ENCODE data around the gene GPR55.

The GPR55 gene

GRCh38 chr2:230871361-230872150 is 53.5 kb downstream of the GPR55 start:
- Mint-ChIP-seq H3K36me3 (ENCODE audit: low read depth) (no peaks in the 10 kb centered on the region), H3K4me3 (no peak overlapping the region), H3K27me3 (ENCODE audit: low read depth) (peaks cover 15% of the 10 kb centered on the region), H3K4me1 (ENCODE audit: low read depth) (peaks cover 7% of the 10 kb centered on the region), H3K9me3 (no peaks in the 10 kb centered on the region), H3K27ac (no peak overlapping the region)

GRCh38 chr2:230870544-230871360 is 54.3 kb downstream of the GPR55 start:
- peaks cover 7% of the 10 kb centered on the region for H3K4me1 Mint-ChIP-seq (ENCODE audit: low read depth)
- no peak overlapping the region for H3K4me3 Mint-ChIP-seq
- H3K27me3 Mint-ChIP-seq (ENCODE audit: low read depth) = peaks cover 20% of the 10 kb centered on the region
- H3K36me3 Mint-ChIP-seq (ENCODE audit: low read depth) = no peaks in the 10 kb centered on the region
- H3K9me3 Mint-ChIP-seq = no peaks in the 10 kb centered on the region
- no peak overlapping the region for H3K27ac Mint-ChIP-seq

- no peaks in the 10 kb centered on the region for H3K9me3 Mint-ChIP-seq
- peaks cover 25% of the 10 kb centered on the region for H3K27me3 Mint-ChIP-seq (ENCODE audit: low read depth)
- no peaks in the 10 kb centered on the region for H3K36me3 Mint-ChIP-seq (ENCODE audit: low read depth)
- no peak overlapping the region for H3K4me3 Mint-ChIP-seq
- H3K27ac Mint-ChIP-seq = no peak overlapping the region
- H3K4me1 Mint-ChIP-seq (ENCODE audit: low read depth) = peaks cover 7% of the 10 kb centered on the region
Measured at GRCh38 chr2:230869914-230870543, 55.0 kb downstream of the GPR55 start.

- Mint-ChIP-seq H3K4me3 (no peak overlapping the region), H3K4me1 (ENCODE audit: low read depth) (peaks cover 10% of the 10 kb centered on the region), H3K27ac (no peak overlapping the region), H3K36me3 (ENCODE audit: low read depth) (no peaks in the 10 kb centered on the region), H3K27me3 (ENCODE audit: low read depth) (peaks cover 31% of the 10 kb centered on the region), H3K9me3 (no peaks in the 10 kb centered on the region)
Measured at GRCh38 chr2:230868947-230869913, 55.8 kb downstream of the GPR55 start.

DNA sequence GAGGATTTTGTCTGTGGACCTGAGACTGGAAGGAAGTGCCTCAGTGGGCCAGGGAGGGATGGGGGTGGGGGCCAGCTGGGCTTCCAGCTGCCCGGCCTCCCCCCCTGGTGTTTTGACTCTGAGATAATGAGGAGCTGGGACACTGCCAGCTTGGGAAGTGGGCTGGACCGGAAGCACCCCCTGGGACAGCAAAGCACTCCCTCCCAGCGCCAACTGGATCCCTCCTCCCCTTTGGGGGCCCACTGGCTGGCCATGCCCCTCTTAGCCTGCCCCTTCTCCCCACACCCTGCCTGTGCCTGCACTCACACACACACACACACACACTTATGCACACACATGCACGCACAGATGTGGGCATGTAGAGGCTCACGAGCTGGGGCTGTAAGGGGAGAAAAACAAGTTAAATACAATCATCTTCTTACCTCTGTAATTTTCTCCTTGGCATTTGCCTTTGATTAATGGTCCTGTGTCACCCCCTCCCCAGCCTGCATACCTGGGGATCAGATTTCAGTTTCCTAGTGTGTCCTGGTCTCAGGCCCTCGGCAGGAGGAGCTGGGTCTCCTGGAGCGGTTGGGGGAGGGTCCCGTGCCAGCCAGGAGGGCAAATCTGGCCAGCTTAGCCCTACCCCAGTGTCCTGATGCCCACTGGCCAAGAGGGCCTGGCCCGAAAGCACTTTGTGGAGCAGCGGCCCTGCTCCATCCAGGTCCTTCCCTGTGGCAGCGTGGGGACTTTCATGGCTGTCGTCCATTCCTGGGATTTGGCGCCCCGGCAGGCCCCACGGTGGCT is 56.7 kb downstream of the GPR55 start:
- Mint-ChIP-seq H3K27me3 (ENCODE audit: low read depth) (peaks cover 38% of the 10 kb centered on the region), H3K36me3 (ENCODE audit: low read depth) (no peaks in the 10 kb centered on the region), H3K4me1 (ENCODE audit: low read depth) (peaks cover 15% of the 10 kb centered on the region), H3K4me3 (no peak overlapping the region), H3K27ac (no peak overlapping the region), H3K9me3 (no peaks in the 10 kb centered on the region)

DNA sequence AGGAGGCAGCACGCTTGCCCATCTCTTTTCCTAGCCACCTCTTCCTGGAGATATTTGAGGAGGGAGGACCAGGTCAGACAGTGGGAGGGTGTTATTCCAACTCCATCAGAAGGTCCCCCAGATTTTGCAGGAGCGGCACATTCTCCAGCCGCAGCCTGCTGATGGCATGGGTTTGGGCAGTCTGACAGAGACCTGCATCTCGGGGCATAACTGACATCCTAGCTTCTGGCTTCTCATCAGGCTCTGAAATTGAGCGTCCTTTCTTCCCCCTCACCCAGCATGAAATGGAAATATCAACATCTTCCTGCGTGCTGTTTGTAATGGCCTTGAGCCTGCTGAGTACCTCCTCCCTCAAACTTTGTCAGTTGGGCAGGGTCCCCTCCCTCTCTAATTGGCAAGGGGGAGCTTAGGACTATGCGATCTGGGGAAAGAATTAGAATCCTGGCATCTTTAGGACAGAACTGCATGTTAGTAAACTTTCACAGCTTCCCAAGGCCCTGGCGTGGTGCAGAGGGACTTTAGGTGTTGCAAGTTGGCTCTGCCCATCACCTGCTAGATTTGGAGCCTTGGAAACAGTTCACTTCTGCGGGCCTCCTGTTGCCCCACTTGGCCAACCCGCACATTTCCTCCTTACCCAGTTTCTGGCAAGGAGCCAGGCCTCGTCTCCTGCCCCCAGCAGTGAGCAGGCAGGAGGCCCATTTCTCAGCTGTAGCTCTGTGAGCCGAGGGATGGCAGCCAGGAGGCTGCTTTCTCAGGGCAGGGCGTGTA is 58.1 kb downstream of the GPR55 start:
- Mint-ChIP-seq H3K27ac (no peak overlapping the region), H3K27me3 (ENCODE audit: low read depth) (peaks cover 50% of the 10 kb centered on the region), H3K9me3 (no peaks in the 10 kb centered on the region), H3K4me1 (ENCODE audit: low read depth) (peaks cover 11% of the 10 kb centered on the region), H3K36me3 (ENCODE audit: low read depth) (no peaks in the 10 kb centered on the region), H3K4me3 (peak overlapping the region; percentile 54)

GRCh38 chr2:230865766-230866755 is 59.0 kb downstream of the GPR55 start:
- Mint-ChIP-seq H3K9me3 (no peaks in the 10 kb centered on the region), H3K27me3 (ENCODE audit: low read depth) (peaks cover 58% of the 10 kb centered on the region), H3K4me3 (peak overlapping the region; percentile 44), H3K27ac (no peak overlapping the region), H3K36me3 (ENCODE audit: low read depth) (no peaks in the 10 kb centered on the region), H3K4me1 (ENCODE audit: low read depth) (peaks cover 17% of the 10 kb centered on the region)

- H3K4me3 Mint-ChIP-seq = peak overlapping the region; percentile 44
- peaks cover 62% of the 10 kb centered on the region for H3K27me3 Mint-ChIP-seq (ENCODE audit: low read depth)
- H3K27ac Mint-ChIP-seq = no peak overlapping the region
- H3K9me3 Mint-ChIP-seq = no peaks in the 10 kb centered on the region
- peaks cover 17% of the 10 kb centered on the region for H3K4me1 Mint-ChIP-seq (ENCODE audit: low read depth)
- H3K36me3 Mint-ChIP-seq (ENCODE audit: low read depth) = no peaks in the 10 kb centered on the region
Measured at GRCh38 chr2:230865307-230865765, 59.7 kb downstream of the GPR55 start.

DNA sequence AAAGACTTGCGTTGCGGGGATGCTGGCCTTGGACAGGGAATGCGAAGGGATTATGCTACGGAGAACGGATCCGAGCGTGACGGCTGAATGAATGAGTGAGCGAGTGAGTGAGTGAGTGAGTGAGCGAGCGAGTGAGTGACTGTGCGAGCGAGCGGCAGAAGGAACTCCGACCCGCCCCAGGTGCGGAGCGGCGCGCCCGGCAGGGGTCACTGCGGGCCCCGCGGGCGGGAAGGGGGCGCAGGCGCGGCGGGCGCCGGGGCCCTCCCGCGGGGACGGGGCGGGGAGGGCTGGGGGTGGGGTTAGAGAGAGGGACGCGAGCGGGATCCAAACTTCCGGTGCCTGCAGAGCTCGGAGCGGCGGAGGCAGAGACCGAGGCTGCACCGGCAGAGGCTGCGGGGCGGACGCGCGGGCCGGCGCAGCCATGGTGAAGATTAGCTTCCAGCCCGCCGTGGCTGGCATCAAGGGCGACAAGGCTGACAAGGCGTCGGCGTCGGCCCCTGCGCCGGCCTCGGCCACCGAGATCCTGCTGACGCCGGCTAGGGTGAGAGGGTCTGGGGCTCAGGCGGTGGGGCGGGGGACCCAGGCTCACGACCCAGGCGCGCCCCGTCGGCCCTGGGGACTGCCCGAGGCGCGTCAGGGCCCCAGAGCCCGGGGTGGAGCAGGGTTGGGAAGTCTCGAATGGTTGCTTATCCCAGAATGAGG is 60.3 kb downstream of the GPR55 start, which contains the start of gene ITM2C:
ITM2C (plus strand) TSS at position 338 of the 702 bp plus-strand sequence; CDS start at position 422, 84 bp downstream.
- Mint-ChIP-seq H3K4me1 (ENCODE audit: low read depth) (peaks cover 17% of the 10 kb centered on the region), H3K4me3 (peak within 1 kb of the TSS; percentile 98), H3K27me3 (ENCODE audit: low read depth) (peaks cover 63% of the 10 kb centered on the region), H3K9me3 (no peaks in the 10 kb centered on the region), H3K36me3 (ENCODE audit: low read depth) (no peaks in the 10 kb centered on the region), H3K27ac (no peak within 1 kb of the TSS)

- H3K4me3 Mint-ChIP-seq = peak overlapping the region; percentile 98
- H3K36me3 Mint-ChIP-seq (ENCODE audit: low read depth) = no peaks in the 10 kb centered on the region
- no peaks in the 10 kb centered on the region for H3K9me3 Mint-ChIP-seq
- H3K27me3 Mint-ChIP-seq (ENCODE audit: low read depth) = peaks cover 69% of the 10 kb centered on the region
- no peak overlapping the region for H3K27ac Mint-ChIP-seq
- H3K4me1 Mint-ChIP-seq (ENCODE audit: low read depth) = peaks cover 17% of the 10 kb centered on the region
Measured at GRCh38 chr2:230864122-230864604, 60.9 kb downstream of the GPR55 start.

- Mint-ChIP-seq H3K9me3 (no peaks in the 10 kb centered on the region), H3K4me3 (peak overlapping the region; percentile 98), H3K27me3 (ENCODE audit: low read depth) (peaks cover 70% of the 10 kb centered on the region), H3K27ac (no peak overlapping the region), H3K4me1 (ENCODE audit: low read depth) (peaks cover 17% of the 10 kb centered on the region), H3K36me3 (ENCODE audit: low read depth) (no peaks in the 10 kb centered on the region)
Measured at GRCh38 chr2:230863442-230864121, 61.5 kb downstream of the GPR55 start.

All from T-helper 1 cell treated with Interleukin-12 subunit alpha and Interleukin-12 subunit beta and Interleukin-4 antibody, amounts not matched to agents 30 μg/mL and 1 μg/mL, for 36 hours (primary cell).